MCF 10A (cell line): ENCODE results near the gene CFAP46. TPM values are rescaled to one million over a fixed set of nuclear protein-coding genes. Genes with fewer than 3 reads are reported as not detected.

ENCODE experiments used
- BruUV-seq: library from RNA; stranded (reverse); fragments of 400-500 nt; replicated peaks from 2 replicates; lab custom pipeline; 2021; lab: Mats Ljungman, UMichigan
- CTCF ChIA-PET: fragments of 300-600 bp; sonication (Branson Sonifier 250); formaldehyde crosslinking; extraction: SDS; loops from one replicate; lab custom pipeline; 2021; ENCODE audit warnings: antibody characterized with exemption, inconsistent platforms; lab: Yijun Ruan, JAX
- POLR2A ChIA-PET: fragments of 300-600, 350-650 bp; sonication (Branson Sonifier 250); formaldehyde crosslinking; extraction: SDS; loops from one replicate; lab custom pipeline; 2020; ENCODE audit warnings: antibody characterized with exemption, inconsistent platforms; lab: Yijun Ruan, JAX
- DNase-seq: peaks from one replicate; pipeline ENCODE4 v3.0.0-alpha.2; 2018; ENCODE audit not compliant: unreplicated experiment
- H3K27ac Mint-ChIP-seq: one replicate; pipeline ENCODE4 v1.8.0; 2022; ENCODE audit warnings: mild to moderate bottlenecking, low read depth, mixed read lengths; ENCODE audit not compliant: unreplicated experiment
- H3K27me3 Mint-ChIP-seq: one replicate; pipeline ENCODE4 v1.8.0; 2022; ENCODE audit warnings: mixed read lengths; ENCODE audit not compliant: insufficient read depth, unreplicated experiment
- H3K36me3 Mint-ChIP-seq: one replicate; pipeline ENCODE4 v1.8.0; 2022; ENCODE audit warnings: mild to moderate bottlenecking, moderate library complexity, mixed read lengths; ENCODE audit not compliant: insufficient read depth, unreplicated experiment
- H3K4me1 Mint-ChIP-seq: one replicate; pipeline ENCODE4 v1.8.0; 2022; ENCODE audit warnings: mixed read lengths; ENCODE audit not compliant: insufficient read depth, unreplicated experiment
- H3K4me3 Mint-ChIP-seq: one replicate; pipeline ENCODE4 v1.8.0; 2022; ENCODE audit warnings: mild to moderate bottlenecking, moderate library complexity, mixed read lengths; ENCODE audit not compliant: unreplicated experiment
- H3K9me3 Mint-ChIP-seq: one replicate; pipeline ENCODE4 v1.8.0; 2022; ENCODE audit warnings: mixed read lengths; ENCODE audit not compliant: unreplicated experiment
- CTCF ChIP-seq: fragments of 200-600 bp; IDR thresholded peaks from one replicate; pipeline ENCODE4 v1.8.0; 2022; ENCODE audit warnings: antibody characterized with exemption, mild to moderate bottlenecking; ENCODE audit not compliant: unreplicated experiment
- intact Hi-C: fragments of 100-400 bp; cut with micrococcal nuclease; formaldehyde crosslinking; loops from 2 replicates; pipeline ENCODE4 v1.14.1; 2022
- total RNA-seq: library from RNA; stranded (reverse); gene quantifications from 2 replicates; pipeline ENCODE4 v1.2.3, GENCODE V29; 2022

Gene CFAP46
- total RNA-seq, 1 experiment from 2014 or later: 0.33 TPM

- H3K27me3 Mint-ChIP-seq: no peaks in the 10 kb centered on the region
- no TSS peak for BruUV-seq
- intact Hi-C loops: no loop called here
- no peak overlapping the region for H3K4me3 Mint-ChIP-seq
- DNase-seq: no peak
- ChIA-PET CTCF (no interaction called here), POLR2A (no interaction called here)
- no peaks in the 10 kb centered on the region for H3K36me3 Mint-ChIP-seq
- TF ChIP-seq CTCF: no peak
- H3K27ac Mint-ChIP-seq: no peak overlapping the region
- no peaks in the 10 kb centered on the region for H3K4me1 Mint-ChIP-seq
- H3K9me3 Mint-ChIP-seq: peaks cover 7% of the 10 kb centered on the region
These were observed 47.4 kb upstream of the CFAP46 start for GRCh38 chr10:132989476-132990415.

- intact Hi-C loops: no loop called here
- peaks cover 7% of the 10 kb centered on the region for H3K9me3 Mint-ChIP-seq
- H3K27ac Mint-ChIP-seq: no peak overlapping the region
- H3K36me3 Mint-ChIP-seq: no peaks in the 10 kb centered on the region
- CTCF ChIA-PET: no interaction called here
- no peaks in the 10 kb centered on the region for H3K4me1 Mint-ChIP-seq
- H3K27me3 Mint-ChIP-seq: no peaks in the 10 kb centered on the region
- DNase-seq: no peak
- POLR2A ChIA-PET: no interaction called here
- no TSS peak for BruUV-seq
- no peak for TF ChIP-seq CTCF
- no peak overlapping the region for H3K4me3 Mint-ChIP-seq
These were observed 46.6 kb upstream of the CFAP46 start for GRCh38 chr10:132988988-132989387.

- Mint-ChIP-seq H3K36me3 (no peaks in the 10 kb centered on the region), H3K4me3 (no peak overlapping the region), H3K27me3 (no peaks in the 10 kb centered on the region), H3K27ac (no peak overlapping the region), H3K4me1 (no peaks in the 10 kb centered on the region), H3K9me3 (peaks cover 7% of the 10 kb centered on the region)
- ChIA-PET CTCF (interaction anchor here (0.6 to 1.0 kb wide), 2 partner anchors 9 to 450 kb away, joined by 4 read pairs; no protein-coding TSS in a partner anchor), POLR2A (no interaction called here)
- TF ChIP-seq CTCF: no peak
- DNase-seq: no peak
- no TSS peak for BruUV-seq
- intact Hi-C loops: no loop called here
These were observed 45.6 kb upstream of the CFAP46 start for GRCh38 chr10:132987671-132988571.

GRCh38 chr10:132986978-132987377, 44.6 kb upstream of the CFAP46 start:
- no peaks in the 10 kb centered on the region for H3K4me1 Mint-ChIP-seq
- no peak overlapping the region for H3K4me3 Mint-ChIP-seq
- H3K36me3 Mint-ChIP-seq: no peaks in the 10 kb centered on the region
- CTCF ChIA-PET: interaction anchor here (0.6 to 1.0 kb wide), 2 partner anchors 8 to 450 kb away, joined by 4 read pairs; no protein-coding TSS in a partner anchor
- H3K9me3 Mint-ChIP-seq: peaks cover 7% of the 10 kb centered on the region
- no peak overlapping the region for H3K27ac Mint-ChIP-seq
- intact Hi-C loops: no loop called here
- POLR2A ChIA-PET: no interaction called here
- no peak for TF ChIP-seq CTCF
- H3K27me3 Mint-ChIP-seq: no peaks in the 10 kb centered on the region
- BruUV-seq: no TSS peak
- DNase-seq: no peak
